GM19468 (cell line): ENCODE measurements around the gene NT5C2.
A peak's percentile ranks its signal among the peaks of the same experiment; 100 is the strongest.
"Not testable (repeated sequence)": the region's sequence is repeated elsewhere in the genome, so short reads cannot be mapped to it uniquely, and the experiment has no call there.

Experiments
- ATAC-seq: cut with Tn5 transposase; IDR thresholded peaks from one replicate; pipeline ENCODE4 v1.9.1; 2021; ENCODE audit warnings: mild to moderate bottlenecking, moderate library complexity, moderate number of reproducible peaks; ENCODE audit not compliant: unreplicated experiment; ENCODE audit errors: extremely low read depth

Gene NT5C2

GRCh38 chr10:103193107-103193819 lies at the start of gene NT5C2:
Gene NT5C2 (minus strand): TSS chr10:103193272. CDS start chr10:103174958, 18,314 bp downstream.
- peak; percentile 19 for ATAC-seq

GRCh38 chr10:103241262-103242011 lies 48.4 kb upstream of the NT5C2 start:
- ATAC-seq: no peak

- ATAC-seq: no peak
Observed at GRCh38 chr10:103238506-103239252, 45.6 kb upstream of the NT5C2 start.

GRCh38 chr10:103235775-103236174 lies 42.7 kb upstream of the NT5C2 start:
- no peak for ATAC-seq

GRCh38 chr10:103232772-103233488 lies 39.9 kb upstream of the NT5C2 start:
- no peak for ATAC-seq

- no peak for ATAC-seq
Observed at GRCh38 chr10:103232131-103232673, 39.1 kb upstream of the NT5C2 start.

- ATAC-seq: no peak
Observed at GRCh38 chr10:103231047-103231551, 38.0 kb upstream of the NT5C2 start.

GRCh38 chr10:103227416-103227815 lies 34.3 kb upstream of the NT5C2 start:
- no peak for ATAC-seq

- no peak for ATAC-seq
Observed at GRCh38 chr10:103225939-103226338, 32.9 kb upstream of the NT5C2 start.

- not testable (repeated sequence) for ATAC-seq
Observed at GRCh38 chr10:103224721-103225120, 31.6 kb upstream of the NT5C2 start.

- ATAC-seq: no peak
Observed at GRCh38 chr10:103224133-103224532, 31.1 kb upstream of the NT5C2 start.

- not testable (repeated sequence) for ATAC-seq
Observed at GRCh38 chr10:103216362-103216761, 23.3 kb upstream of the NT5C2 start.

GRCh38 chr10:103215601-103216000 lies 22.5 kb upstream of the NT5C2 start:
- no peak for ATAC-seq

GRCh38 chr10:103210262-103210661 lies 17.2 kb upstream of the NT5C2 start:
- not testable (repeated sequence) for ATAC-seq

GRCh38 chr10:103207643-103208042 lies 14.6 kb upstream of the NT5C2 start:
- ATAC-seq: not testable (repeated sequence)

GRCh38 chr10:103207141-103207540 lies 14.1 kb upstream of the NT5C2 start:
- ATAC-seq: no peak

GRCh38 chr10:103206715-103207114 lies 13.6 kb upstream of the NT5C2 start:
- ATAC-seq: not testable (repeated sequence)

GRCh38 chr10:103205401-103205800 lies 12.3 kb upstream of the NT5C2 start:
- ATAC-seq: not testable (repeated sequence)

- no peak for ATAC-seq
Observed at GRCh38 chr10:103204353-103205255, 11.5 kb upstream of the NT5C2 start.
